T-helper 2 cell (primary cell): ENCODE measurements around the gene FOXD3.
A peak's percentile ranks its signal among the peaks of the same experiment; 100 is the strongest.

ENCODE experiments used
- DNase-seq, 5 experiments: peaks; one replicate each; pipeline versions ENCODE4 v3.0.0 to v3.0.0-alpha.2; 2012 to 2022
- total RNA-seq, 2 donors: gene quantifications; one replicate each; lab custom pipeline; 2026; lab: John Stamatoyannopoulos, UW

FOXD3 gene
- total RNA-seq = 0 reads per million in 2 donors

DNA sequence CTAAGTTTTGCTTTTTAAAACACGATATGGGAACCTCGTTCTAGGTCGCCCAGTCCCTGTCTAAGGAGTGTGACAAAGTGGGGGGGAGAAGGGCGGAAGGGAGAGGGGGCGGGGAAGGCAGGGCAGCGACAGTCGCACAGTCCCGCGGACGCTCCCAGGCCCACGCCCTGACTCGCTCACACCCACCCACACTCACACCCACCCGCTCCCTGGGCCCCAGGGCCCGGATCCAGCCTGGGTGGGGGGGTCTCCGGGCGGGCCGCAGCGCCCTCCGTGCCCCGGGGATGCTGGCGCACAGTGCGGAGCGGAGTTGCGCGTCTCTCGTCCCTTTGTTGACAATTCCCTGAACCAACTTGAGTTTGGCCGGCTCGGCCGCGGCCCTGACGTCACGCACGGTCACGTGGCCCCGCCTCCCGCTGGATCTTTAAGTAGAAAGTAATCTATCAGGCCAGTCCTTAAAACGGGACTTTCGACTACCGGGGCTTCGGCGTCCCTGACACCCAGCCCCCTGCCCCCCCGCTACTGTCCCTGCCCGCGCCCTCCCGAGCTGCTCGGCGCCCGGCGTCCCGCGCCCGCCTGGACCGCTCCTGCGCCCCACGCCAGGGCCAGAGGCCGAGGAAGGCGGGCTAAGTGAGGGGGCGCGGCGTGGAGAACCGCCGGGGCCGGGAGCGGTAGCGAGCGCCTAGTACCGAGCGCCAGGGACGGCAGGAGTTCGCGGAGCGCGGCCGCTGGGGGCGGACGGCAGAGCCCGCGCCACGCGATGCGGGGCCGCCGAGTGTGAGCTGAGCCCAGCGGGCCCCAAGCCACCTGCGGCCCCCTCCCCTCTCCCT, at the start of gene FOXD3:
Gene FOXD3 (plus strand): TSS at position 454 of the 830 bp plus-strand sequence. CDS start 492 bp downstream, outside the sequence.
- DNase-seq = peak in 1 of 5 experiments; percentile 34

DNA sequence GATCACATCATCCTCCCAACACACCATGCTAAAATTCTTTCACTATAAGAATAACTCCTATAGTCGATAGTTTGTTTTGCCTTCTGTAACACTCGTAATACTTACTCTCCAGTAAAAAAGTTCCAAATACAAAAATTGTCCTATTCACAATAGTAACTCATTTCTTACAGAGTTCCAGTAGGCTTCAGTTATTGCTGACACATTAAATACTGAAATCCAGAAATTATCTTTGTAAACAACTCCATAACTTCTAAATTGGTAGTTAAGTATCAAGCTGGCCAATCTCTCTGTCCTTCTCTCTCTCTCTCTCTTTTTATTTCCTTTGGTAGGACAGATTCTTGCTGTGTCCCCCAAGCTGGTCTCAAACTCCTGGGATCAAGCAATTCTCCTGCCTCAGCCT, 49.6 kb upstream of the FOXD3 start:
- DNase-seq = no peak

DNA sequence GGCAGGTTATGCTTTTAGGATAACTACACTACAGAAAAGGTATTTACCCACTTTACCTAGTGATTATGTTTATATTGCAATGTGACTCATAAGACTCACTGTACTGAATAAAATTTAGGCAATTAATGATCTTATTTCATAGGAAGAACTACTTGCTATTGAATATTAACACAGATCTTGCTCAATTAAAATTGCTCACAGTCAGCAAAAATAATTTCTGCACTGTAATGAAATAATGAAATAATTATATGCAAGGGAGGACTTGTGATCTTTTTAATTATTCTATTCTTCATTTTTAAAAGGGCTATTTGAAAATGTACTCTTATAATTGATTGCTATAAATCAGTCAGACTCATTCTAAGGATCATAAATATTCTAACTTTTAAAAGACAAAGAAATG, 48.0 kb upstream of the FOXD3 start:
- DNase-seq = no peak

- DNase-seq = no peak
Observed at GRCh38 chr1:63274979-63275378, 47.4 kb upstream of the FOXD3 start.

DNA sequence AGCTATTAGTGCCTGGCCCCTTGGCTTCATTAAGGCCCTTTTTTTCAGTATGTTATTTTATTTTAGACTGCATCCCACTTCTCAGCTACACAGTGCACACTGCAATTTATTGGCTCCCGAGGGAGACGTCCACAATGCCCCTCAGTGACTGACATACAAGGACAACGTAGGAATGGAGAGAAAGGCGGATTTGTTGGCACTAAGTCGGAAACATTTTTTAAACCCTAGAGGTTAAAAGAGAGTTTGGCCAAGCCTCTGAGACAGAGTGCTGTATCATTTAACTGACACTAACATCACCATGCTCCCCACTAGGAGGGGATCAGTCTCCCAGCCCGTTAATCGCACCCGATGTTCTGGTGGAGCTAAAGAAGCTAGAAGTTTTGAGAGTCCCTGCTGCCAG, 45.7 kb upstream of the FOXD3 start:
- no peak for DNase-seq

- DNase-seq = no peak
Observed at GRCh38 chr1:63277195-63278192, 44.9 kb upstream of the FOXD3 start.

GRCh38 chr1:63281753-63282152, 40.6 kb upstream of the FOXD3 start:
- no peak for DNase-seq

- DNase-seq = no peak
Observed at GRCh38 chr1:63289135-63289534, 33.2 kb upstream of the FOXD3 start.

GRCh38 chr1:63294803-63295594, 27.4 kb upstream of the FOXD3 start:
- no peak for DNase-seq

DNA sequence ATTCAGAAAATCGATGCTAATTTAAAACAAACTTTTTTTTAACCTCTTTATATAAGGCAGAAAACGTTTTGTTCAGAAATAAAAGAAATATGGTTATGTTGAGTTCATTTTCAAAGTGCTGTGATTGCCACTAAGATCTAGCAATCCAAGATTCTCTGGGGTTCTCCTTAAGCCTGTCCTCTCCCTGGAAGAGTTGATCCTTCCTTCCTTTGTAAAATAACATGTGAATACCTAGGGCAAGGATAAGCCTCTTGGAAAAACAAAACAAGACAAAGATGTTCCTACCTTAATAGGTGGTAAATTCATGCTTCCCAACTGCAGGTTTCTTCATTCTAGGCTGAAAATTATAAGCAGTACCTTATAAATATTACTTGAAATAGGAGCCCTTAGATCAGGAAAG, 18.0 kb upstream of the FOXD3 start:
- DNase-seq = no peak

GRCh38 chr1:63305043-63305442, 17.3 kb upstream of the FOXD3 start:
- no peak for DNase-seq

GRCh38 chr1:63307196-63307794, 15.1 kb upstream of the FOXD3 start:
- DNase-seq = no peak

GRCh38 chr1:63316598-63316983, 5.8 kb upstream of the FOXD3 start:
- DNase-seq = no peak

DNA sequence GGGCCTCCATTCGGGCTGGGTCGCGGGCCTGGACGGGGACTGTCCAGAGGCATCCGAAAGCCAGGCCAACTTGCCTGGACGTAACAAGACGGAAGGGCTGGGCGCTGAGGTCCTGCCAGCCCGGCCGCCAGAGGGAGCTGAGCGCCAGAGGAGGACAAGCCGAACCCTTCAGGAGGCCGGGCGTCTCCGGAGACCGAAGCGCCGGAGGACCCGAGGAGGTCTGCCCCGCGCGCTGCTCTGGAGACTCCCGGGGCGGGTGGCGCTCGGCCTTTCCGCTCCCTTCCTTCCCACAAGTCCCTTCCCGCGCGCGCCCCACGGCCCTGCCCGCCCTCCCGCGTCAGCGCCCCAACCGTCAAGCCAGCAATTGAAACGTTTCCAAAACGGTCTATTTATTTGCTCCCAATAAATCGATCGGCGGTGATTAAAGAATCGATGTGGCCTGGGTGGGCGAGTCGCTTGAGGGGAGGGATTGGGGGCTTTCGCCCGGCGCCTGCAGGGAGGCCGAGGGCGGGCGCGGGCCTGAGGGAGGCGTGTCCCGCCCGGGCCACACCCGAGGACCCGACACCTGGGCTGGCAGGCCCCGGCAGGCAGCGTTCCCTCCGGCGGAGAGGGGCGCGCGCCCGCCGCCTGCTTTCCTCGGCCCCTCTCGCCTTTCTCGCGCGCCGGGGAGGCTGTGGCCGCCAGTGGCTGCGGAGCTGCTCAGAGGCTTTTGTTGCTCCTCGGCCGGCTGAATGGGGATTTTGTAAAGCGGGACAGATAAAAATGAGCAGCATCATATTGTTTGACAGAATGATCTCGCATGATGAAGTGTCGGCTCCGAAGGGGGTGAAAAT, 5.2 kb upstream of the FOXD3 start:
- peak in 2 of 5 experiments; percentile 33 to 62 for DNase-seq

DNA sequence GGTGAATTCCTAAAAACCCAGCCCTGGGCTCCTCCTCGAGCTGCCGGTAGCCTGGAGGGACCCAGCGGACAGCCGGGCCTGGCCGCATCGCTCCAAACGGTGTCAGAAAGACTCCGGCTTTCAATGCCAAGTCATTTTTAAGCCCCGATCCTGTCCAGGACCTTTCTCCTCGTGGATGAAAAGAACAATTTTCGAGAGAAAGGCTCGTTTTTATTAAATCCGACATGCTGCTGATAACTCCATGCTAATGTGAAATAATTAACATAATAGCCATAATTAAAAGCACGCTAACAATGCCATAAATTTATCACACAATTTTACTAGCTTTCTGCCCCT, 4.6 kb upstream of the FOXD3 start:
- DNase-seq = no peak

GRCh38 chr1:63318201-63318979, 4.0 kb upstream of the FOXD3 start:
- no peak for DNase-seq

DNA sequence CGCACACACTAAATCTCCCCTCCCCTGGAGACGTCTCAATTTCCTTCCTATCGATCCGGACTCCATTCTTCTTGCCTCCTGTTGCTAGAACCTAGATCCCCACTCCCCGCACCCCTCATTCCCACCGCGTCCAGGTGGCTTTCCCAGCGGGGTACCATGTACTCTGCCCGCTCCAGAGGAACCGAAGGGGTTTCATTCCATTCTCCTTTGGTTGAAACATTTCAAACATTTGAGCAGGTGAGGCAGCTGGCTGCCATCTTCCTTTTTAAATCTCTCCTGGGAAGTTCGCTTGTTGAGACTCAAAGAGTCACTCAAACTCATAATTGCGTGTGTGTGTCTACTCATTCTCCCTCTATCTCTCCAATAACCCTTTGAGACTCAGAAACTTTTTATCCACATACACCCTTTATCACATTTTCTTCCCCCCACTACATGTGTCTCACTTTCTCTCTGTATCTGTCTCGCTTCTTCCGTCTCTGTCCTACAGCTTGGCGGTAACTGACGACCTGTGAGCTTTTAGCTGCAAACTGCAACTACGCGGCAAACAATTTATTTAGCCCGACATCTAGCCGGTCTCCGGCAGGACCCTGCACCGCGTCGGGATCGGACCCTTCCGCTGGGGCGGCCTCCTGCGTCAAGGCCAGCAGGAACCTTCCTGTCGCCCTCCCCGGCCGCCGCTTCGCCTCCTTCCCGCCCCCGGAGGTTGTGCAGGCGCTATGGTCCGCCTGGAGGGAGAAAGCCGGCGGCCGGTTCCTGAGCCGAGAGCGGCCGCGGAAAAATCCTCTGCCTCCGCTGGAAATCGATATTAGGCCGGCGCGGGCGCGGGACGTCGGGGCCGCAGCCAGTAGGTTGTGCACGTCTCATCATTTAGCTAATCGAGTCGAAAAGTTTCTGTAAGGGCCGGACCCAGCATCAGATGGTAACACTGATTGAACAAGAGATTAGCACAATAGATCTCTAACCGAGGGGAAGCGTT, 3.0 kb upstream of the FOXD3 start:
- DNase-seq = no peak

- peak in 1 of 5 experiments; percentile 35 for DNase-seq
Observed at GRCh38 chr1:63320022-63320721, 2.2 kb upstream of the FOXD3 start.
